ENCODE results near the gene GLCE. TPM values are rescaled to one million over a fixed set of nuclear protein-coding genes. Genes with fewer than 3 reads are reported as not detected.
A peak's percentile ranks its signal among the peaks of the same experiment; 100 is the strongest.

The GLCE gene
- total RNA-seq, 1 donor from 2014 or later = 12.7 TPM

GRCh38 chr15:69244798-69245197 lies 84.4 kb downstream of the GLCE start:
- DNase-seq (ENCODE audit: low read depth) = no peak

GRCh38 chr15:69253156-69253555 lies 92.7 kb downstream of the GLCE start:
- peak overlapping the region; percentile 15 for H3K4me3 ChIP-seq (ENCODE audit: low read depth, low read length)
- DNase-seq (ENCODE audit: low read depth) = peak; percentile 70
- no peak for TF ChIP-seq CTCF (conservative IDR thresholded peaks at IDR 0.05; ENCODE audit: low read depth, low read length)

More at GRCh38 chr15:69244798-69245197, 84.4 kb downstream of the GLCE start:
- no peak overlapping the region for H3K4me3 ChIP-seq (ENCODE audit: low read depth, low read length)
- TF ChIP-seq CTCF (conservative IDR thresholded peaks at IDR 0.05; ENCODE audit: low read depth, low read length) = no peak

GRCh38 chr15:69265347-69265955 lies 105.0 kb downstream of the GLCE start:
- DNase-seq (ENCODE audit: low read depth) = no peak
- peak; percentile 63 for TF ChIP-seq CTCF (conservative IDR thresholded peaks at IDR 0.05; ENCODE audit: low read depth, low read length)
- H3K4me3 ChIP-seq (ENCODE audit: low read depth, low read length) = no peak overlapping the region

GRCh38 chr15:69271217-69271616 lies 110.8 kb downstream of the GLCE start:
- H3K4me3 ChIP-seq (ENCODE audit: low read depth, low read length) = no peak overlapping the region
- TF ChIP-seq CTCF (conservative IDR thresholded peaks at IDR 0.05; ENCODE audit: low read depth, low read length) = no peak
- no peak for DNase-seq (ENCODE audit: low read depth)

GRCh38 chr15:69272139-69272538 lies 111.7 kb downstream of the GLCE start:
- TF ChIP-seq CTCF (conservative IDR thresholded peaks at IDR 0.05; ENCODE audit: low read depth, low read length) = no peak

GRCh38 chr15:69272891-69273290 lies 112.5 kb downstream of the GLCE start:
- no peak for DNase-seq (ENCODE audit: low read depth)
- no peak for TF ChIP-seq CTCF (conservative IDR thresholded peaks at IDR 0.05; ENCODE audit: low read depth, low read length)
- H3K4me3 ChIP-seq (ENCODE audit: low read depth, low read length) = no peak overlapping the region

More at GRCh38 chr15:69272139-69272538, 111.7 kb downstream of the GLCE start:
- H3K4me3 ChIP-seq (ENCODE audit: low read depth, low read length) = no peak overlapping the region
- DNase-seq (ENCODE audit: low read depth) = no peak

GRCh38 chr15:69275074-69275670 lies 114.7 kb downstream of the GLCE start:
- no peak for TF ChIP-seq CTCF (conservative IDR thresholded peaks at IDR 0.05; ENCODE audit: low read depth, low read length)
- DNase-seq (ENCODE audit: low read depth) = no peak
- no peak overlapping the region for H3K4me3 ChIP-seq (ENCODE audit: low read depth, low read length)

Measured in epithelial cell of proximal tubule (primary cell).